GM21423 (cell line): ENCODE data around the gene SERPINB8.

Experiments used
- ATAC-seq: cut with Tn5 transposase; IDR thresholded peaks from one replicate; pipeline ENCODE4 v1.9.1; 2021; ENCODE audit warnings: mild to moderate bottlenecking, moderate library complexity; ENCODE audit not compliant: unreplicated experiment

Gene SERPINB8

GRCh38 chr18:64011513-64011912 is 41.6 kb downstream of the SERPINB8 start:
- no peak for ATAC-seq

- no peak for ATAC-seq
Measured at GRCh38 chr18:64017870-64018269, 48.0 kb downstream of the SERPINB8 start.

DNA sequence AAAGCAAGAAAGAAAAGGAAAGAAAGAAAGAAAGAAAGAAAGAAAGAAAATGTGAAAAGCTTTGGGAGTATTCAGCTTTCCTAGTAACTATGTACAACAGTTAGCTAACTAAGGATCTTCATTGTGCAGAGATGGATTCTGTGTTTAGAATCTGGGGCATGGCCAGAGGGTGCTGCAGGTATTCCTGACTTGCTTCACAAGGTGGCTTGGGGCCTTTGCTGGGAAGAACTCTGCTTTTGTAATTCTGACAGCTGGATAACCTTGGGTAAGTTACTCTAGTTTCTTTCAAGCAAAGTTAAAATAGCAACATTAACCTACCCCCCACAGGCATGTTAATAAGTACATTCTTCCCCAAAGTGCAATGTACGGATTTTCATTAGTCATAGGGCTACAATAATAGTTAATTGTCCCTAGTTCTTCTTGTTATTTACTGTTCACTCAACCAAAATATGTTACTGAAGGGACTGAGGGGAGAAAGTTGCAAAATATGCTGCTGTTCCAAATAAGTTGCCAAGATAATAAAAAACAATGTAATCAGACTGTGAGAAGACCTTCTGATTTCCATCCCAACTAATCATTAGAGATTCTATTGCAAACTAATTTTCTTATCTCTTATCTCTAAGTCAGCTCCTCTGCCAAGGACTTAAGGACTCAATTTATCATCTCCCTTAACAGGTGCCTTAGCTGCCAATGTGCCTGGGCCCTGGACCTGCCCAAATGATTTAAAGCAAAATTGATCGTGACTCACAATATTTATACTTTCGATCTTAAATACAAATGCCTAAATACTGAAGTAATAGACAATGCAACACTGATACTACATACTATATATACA is 50.3 kb downstream of the SERPINB8 start:
- no peak for ATAC-seq

DNA sequence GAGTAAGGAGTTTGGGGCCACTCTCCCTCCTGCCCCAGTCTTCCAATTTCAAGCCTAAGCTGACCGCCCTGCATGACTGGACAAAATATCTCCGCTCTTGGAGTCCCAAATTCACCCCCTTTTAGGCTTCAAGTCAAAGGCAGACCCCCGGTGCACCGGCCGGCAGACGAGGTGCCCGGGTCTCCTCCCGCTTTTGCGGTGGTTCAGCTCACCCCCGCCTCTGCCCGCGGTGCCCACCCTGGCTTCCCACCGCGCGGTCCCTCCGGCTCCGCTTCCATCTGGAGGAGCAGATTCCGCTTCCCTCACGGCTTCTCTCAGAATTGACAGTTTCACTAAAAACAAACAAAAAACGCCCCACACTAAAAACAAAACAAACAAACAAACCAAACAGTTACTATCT is 56.5 kb downstream of the SERPINB8 start:
- no peak for ATAC-seq

GRCh38 chr18:64027931-64028695 is 58.2 kb downstream of the SERPINB8 start:
- peak; percentile 67 for ATAC-seq

DNA sequence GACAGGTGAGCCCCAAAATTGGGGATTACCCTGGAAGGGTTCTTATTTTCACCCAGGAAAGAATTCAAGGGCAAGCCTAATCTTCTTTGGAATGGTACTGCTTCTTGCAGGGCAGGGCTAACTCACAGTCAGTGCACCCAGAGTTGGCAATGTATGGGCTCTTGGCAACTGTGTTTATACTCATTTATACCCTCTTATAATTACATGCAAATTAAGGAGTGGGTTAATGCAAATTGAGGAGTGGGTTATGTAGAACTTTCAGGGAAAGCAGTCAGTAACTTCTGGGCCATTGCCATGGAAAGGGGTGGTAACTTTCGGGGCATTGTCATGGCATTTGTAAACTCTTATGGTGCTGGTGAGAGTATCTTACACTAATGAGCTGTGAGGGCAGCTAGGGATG is 59.2 kb downstream of the SERPINB8 start:
- no peak for ATAC-seq

- no peak for ATAC-seq
Measured at GRCh38 chr18:64031411-64031810, 61.5 kb downstream of the SERPINB8 start.

GRCh38 chr18:64032312-64032711 is 62.4 kb downstream of the SERPINB8 start:
- ATAC-seq, result no peak

GRCh38 chr18:64037812-64038414 is 68.0 kb downstream of the SERPINB8 start:
- no peak for ATAC-seq
